MCF 10A (cell line): ENCODE results near the gene SMIM20. TPM values are rescaled to one million over a fixed set of nuclear protein-coding genes. Genes with fewer than 3 reads are reported as not detected.

Experiments
- BruUV-seq: library from RNA; stranded (reverse); fragments of 400-500 nt; replicated peaks from 2 replicates; lab custom pipeline; 2021; lab: Mats Ljungman, UMichigan
- CTCF ChIA-PET: fragments of 300-600 bp; sonication (Branson Sonifier 250); formaldehyde crosslinking; extraction: SDS; loops from one replicate; lab custom pipeline; 2021; ENCODE audit warnings: antibody characterized with exemption, inconsistent platforms; lab: Yijun Ruan, JAX
- POLR2A ChIA-PET: fragments of 300-600, 350-650 bp; sonication (Branson Sonifier 250); formaldehyde crosslinking; extraction: SDS; loops from one replicate; lab custom pipeline; 2020; ENCODE audit warnings: antibody characterized with exemption, inconsistent platforms; lab: Yijun Ruan, JAX
- DNase-seq: peaks from one replicate; pipeline ENCODE4 v3.0.0-alpha.2; 2018; ENCODE audit not compliant: unreplicated experiment
- H3K27ac Mint-ChIP-seq: one replicate; pipeline ENCODE4 v1.8.0; 2022; ENCODE audit warnings: mild to moderate bottlenecking, low read depth, mixed read lengths; ENCODE audit not compliant: unreplicated experiment
- H3K27me3 Mint-ChIP-seq: one replicate; pipeline ENCODE4 v1.8.0; 2022; ENCODE audit warnings: mixed read lengths; ENCODE audit not compliant: insufficient read depth, unreplicated experiment
- H3K36me3 Mint-ChIP-seq: one replicate; pipeline ENCODE4 v1.8.0; 2022; ENCODE audit warnings: mild to moderate bottlenecking, moderate library complexity, mixed read lengths; ENCODE audit not compliant: insufficient read depth, unreplicated experiment
- H3K4me1 Mint-ChIP-seq: one replicate; pipeline ENCODE4 v1.8.0; 2022; ENCODE audit warnings: mixed read lengths; ENCODE audit not compliant: insufficient read depth, unreplicated experiment
- H3K4me3 Mint-ChIP-seq: one replicate; pipeline ENCODE4 v1.8.0; 2022; ENCODE audit warnings: mild to moderate bottlenecking, moderate library complexity, mixed read lengths; ENCODE audit not compliant: unreplicated experiment
- H3K9me3 Mint-ChIP-seq: one replicate; pipeline ENCODE4 v1.8.0; 2022; ENCODE audit warnings: mixed read lengths; ENCODE audit not compliant: unreplicated experiment
- intact Hi-C: fragments of 100-400 bp; cut with micrococcal nuclease; formaldehyde crosslinking; loops from 2 replicates; pipeline ENCODE4 v1.14.1; 2022
- total RNA-seq: library from RNA; stranded (reverse); gene quantifications from 2 replicates; pipeline ENCODE4 v1.2.3, GENCODE V29; 2022
- TF ChIP-seq, protein P1 (sequence below): fragments of 200-600 bp; IDR thresholded peaks from one replicate; pipeline ENCODE4 v1.8.0; 2022; ENCODE audit warnings: antibody characterized with exemption, mild to moderate bottlenecking; ENCODE audit not compliant: unreplicated experiment

SMIM20 gene
- total RNA-seq, 1 experiment from 2014 or later: 38.2 TPM

- BruUV-seq: no TSS peak
- Mint-ChIP-seq H3K27me3 (no peaks in the 10 kb centered on the region), H3K27ac (no peak overlapping the region), H3K4me3 (no peak overlapping the region), H3K36me3 (peaks cover 9% of the 10 kb centered on the region), H3K4me1 (no peaks in the 10 kb centered on the region), H3K9me3 (no peaks in the 10 kb centered on the region)
- intact Hi-C loops: no loop called here
- TF ChIP-seq, protein P1, sequence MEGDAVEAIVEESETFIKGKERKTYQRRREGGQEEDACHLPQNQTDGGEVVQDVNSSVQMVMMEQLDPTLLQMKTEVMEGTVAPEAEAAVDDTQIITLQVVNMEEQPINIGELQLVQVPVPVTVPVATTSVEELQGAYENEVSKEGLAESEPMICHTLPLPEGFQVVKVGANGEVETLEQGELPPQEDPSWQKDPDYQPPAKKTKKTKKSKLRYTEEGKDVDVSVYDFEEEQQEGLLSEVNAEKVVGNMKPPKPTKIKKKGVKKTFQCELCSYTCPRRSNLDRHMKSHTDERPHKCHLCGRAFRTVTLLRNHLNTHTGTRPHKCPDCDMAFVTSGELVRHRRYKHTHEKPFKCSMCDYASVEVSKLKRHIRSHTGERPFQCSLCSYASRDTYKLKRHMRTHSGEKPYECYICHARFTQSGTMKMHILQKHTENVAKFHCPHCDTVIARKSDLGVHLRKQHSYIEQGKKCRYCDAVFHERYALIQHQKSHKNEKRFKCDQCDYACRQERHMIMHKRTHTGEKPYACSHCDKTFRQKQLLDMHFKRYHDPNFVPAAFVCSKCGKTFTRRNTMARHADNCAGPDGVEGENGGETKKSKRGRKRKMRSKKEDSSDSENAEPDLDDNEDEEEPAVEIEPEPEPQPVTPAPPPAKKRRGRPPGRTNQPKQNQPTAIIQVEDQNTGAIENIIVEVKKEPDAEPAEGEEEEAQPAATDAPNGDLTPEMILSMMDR: no peak
- CTCF ChIA-PET: interaction anchor here (0.6 to 1.4 kb wide), 3 partner anchors 66 to 1991 kb away, joined by 3 to 5 read pairs (median 4); no protein-coding TSS in a partner anchor
- DNase-seq: no peak
- POLR2A ChIA-PET: interaction anchor here (0.6 kb wide), 2 partner anchors 309 to 762 kb away, joined by 3 read pairs; partner anchors contain the start of gene SEPSECS
Observed at GRCh38 chr4:25921922-25922321, 7.9 kb downstream of the SMIM20 start.

DNA sequence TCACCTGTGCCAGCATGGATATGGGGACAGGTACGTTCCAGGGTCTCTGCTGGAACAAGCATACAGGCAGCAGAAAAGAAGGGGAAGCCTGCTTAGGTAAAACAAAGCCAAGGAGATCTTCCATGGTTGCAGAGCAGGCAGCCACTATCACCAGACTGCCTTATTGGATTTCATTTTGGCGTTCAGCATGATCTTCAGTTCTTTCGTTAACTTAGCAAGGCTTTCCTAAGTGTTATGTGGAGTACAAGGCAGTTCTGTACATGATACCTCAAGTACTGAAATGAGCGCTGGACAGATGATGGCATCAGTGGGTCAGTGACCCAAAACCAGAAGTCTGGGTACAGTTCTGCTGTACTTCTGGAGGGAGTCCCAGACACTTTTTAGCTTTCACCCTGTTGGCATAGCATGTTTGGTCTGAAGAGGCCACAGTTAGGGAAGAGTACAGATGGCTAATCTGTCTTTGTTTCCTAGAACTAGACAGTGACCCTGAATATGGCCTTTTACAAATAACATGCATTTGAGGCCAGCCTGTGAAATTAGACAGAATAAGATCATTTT lies 8.9 kb downstream of the SMIM20 start:
- POLR2A ChIA-PET: interaction anchor here (0.6 kb wide), 1 partner anchor 310 kb away, joined by 3 read pairs; no protein-coding TSS in a partner anchor
- no TSS peak for BruUV-seq
- no peak for DNase-seq
- Mint-ChIP-seq H3K4me3 (no peak overlapping the region), H3K9me3 (no peaks in the 10 kb centered on the region), H3K36me3 (peaks cover 9% of the 10 kb centered on the region), H3K27ac (no peak overlapping the region), H3K4me1 (no peaks in the 10 kb centered on the region), H3K27me3 (no peaks in the 10 kb centered on the region)
- CTCF ChIA-PET: interaction anchor here (1.4 kb wide), 1 partner anchor 65 kb away, joined by 4 read pairs; no protein-coding TSS in a partner anchor
- TF ChIP-seq, protein P1: no peak
- intact Hi-C loops: no loop called here

- BruUV-seq: no TSS peak
- TF ChIP-seq, protein P1: no peak
- ChIA-PET POLR2A (interaction anchor here (0.6 kb wide), 1 partner anchor 28 kb away, joined by 3 read pairs; no protein-coding TSS in a partner anchor), CTCF (no interaction called here)
- Mint-ChIP-seq H3K27ac (no peak overlapping the region), H3K36me3 (peaks cover 9% of the 10 kb centered on the region), H3K4me1 (no peaks in the 10 kb centered on the region), H3K4me3 (no peak overlapping the region), H3K27me3 (no peaks in the 10 kb centered on the region), H3K9me3 (no peaks in the 10 kb centered on the region)
- intact Hi-C loops: no loop called here
- DNase-seq: no peak
Observed at GRCh38 chr4:25923745-25924144, 9.7 kb downstream of the SMIM20 start.

DNA sequence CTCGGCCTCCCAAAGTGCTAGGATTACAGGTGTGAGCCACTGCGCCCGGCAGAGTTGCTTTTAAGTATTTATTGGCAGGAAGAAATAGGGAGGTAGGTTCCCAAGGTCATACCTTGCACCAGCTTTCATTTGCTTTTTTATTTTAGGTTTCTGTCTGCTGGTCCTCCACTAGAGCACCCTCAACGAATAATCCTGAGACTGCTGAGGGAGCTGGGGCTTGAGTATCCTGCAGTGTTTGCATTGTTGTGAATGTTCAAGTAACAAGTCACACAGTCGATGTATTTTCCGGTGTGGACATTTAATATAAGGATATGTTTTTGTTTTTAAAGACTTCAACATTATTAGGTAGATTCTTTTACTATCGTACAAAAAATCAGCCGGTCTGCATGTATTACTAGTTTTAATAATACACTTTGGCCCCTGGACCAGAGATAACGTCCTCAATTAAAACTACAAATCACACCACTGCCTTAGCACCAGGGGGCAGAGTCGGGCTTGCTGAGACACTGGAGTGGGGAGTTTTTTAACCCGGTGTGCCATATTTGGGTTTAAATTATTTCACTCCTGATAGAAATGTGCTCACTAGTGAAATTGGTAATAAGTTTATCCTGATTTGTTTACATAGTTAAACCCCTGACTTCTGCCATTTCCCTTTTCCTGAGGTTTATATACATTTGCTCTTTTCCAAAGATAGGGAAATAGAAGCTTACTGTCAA lies 11.6 kb downstream of the SMIM20 start:
- TF ChIP-seq, protein P1: peak; percentile 39
- no peak overlapping the region for H3K27ac Mint-ChIP-seq
- H3K4me1 Mint-ChIP-seq: no peaks in the 10 kb centered on the region
- intact Hi-C loops: no loop called here
- peaks cover 21% of the 10 kb centered on the region for H3K36me3 Mint-ChIP-seq
- no TSS peak for BruUV-seq
- POLR2A ChIA-PET: no interaction called here
- CTCF ChIA-PET: interaction anchor here (0.5 to 1.4 kb wide), 8 partner anchors 11 to 491 kb away, joined by 3 to 4 read pairs (median 3); partner anchors contain the start of gene SMIM20
- H3K9me3 Mint-ChIP-seq: no peaks in the 10 kb centered on the region
- no peak overlapping the region for H3K4me3 Mint-ChIP-seq
- peak; percentile 36 for DNase-seq
- no peaks in the 10 kb centered on the region for H3K27me3 Mint-ChIP-seq
